ENCODE data around the gene C1orf35. TPM values are rescaled to one million over a fixed set of nuclear protein-coding genes. Genes with fewer than 3 reads are reported as not detected.
A peak's percentile ranks its signal among the peaks of the same experiment; 100 is the strongest.

The C1orf35 gene
- polyA plus RNA-seq, 3 donors from 2014 or later, result 1.8 to 21.7 (median 16.6) TPM

GRCh38 chr1:228081578-228082213 lies 21.4 kb downstream of the C1orf35 start:
- peak overlapping the region in 5 of 6 donors; percentile 29 to 96 (median 73) for H3K27ac Mint-ChIP-seq
- H3K36me3 Mint-ChIP-seq, result no peaks in the 10 kb centered on the region
- DNase-seq, result no peak
- peaks cover 5 to 28% (median 14%) of the 10 kb centered on the region in 3 donors for H3K27me3 Mint-ChIP-seq (ENCODE audit: low read depth in 3 of 3)
- H3K4me1 Mint-ChIP-seq, result peaks cover 39 to 41% of the 10 kb centered on the region in 2 donors
- peak overlapping the region; percentile 76 to 85 (median 79) for H3K4me3 Mint-ChIP-seq
- no peaks in the 10 kb centered on the region for H3K9me3 Mint-ChIP-seq

GRCh38 chr1:228081144-228081543 lies 22.0 kb downstream of the C1orf35 start:
- peaks cover 33 to 35% of the 10 kb centered on the region in 2 donors for H3K4me1 Mint-ChIP-seq
- DNase-seq, result no peak

GRCh38 chr1:228079601-228080263 lies 23.4 kb downstream of the C1orf35 start:
- Mint-ChIP-seq H3K27ac (peak overlapping the region in 1 of 6 donors; percentile 78), H3K9me3 (no peaks in the 10 kb centered on the region), H3K4me1 (peaks cover 19 to 21% of the 10 kb centered on the region in 2 donors)

More at GRCh38 chr1:228081144-228081543, 22.0 kb downstream of the C1orf35 start:
- Mint-ChIP-seq H3K4me3 (peak overlapping the region; percentile 76 to 85 (median 79)), H3K36me3 (no peaks in the 10 kb centered on the region), H3K27ac (peak overlapping the region in 3 of 6 donors; percentile 69 to 75 (median 73)), H3K27me3 (ENCODE audit: low read depth in 3 of 3) (peaks cover 5 to 23% (median 14%) of the 10 kb centered on the region in 3 donors), H3K9me3 (no peaks in the 10 kb centered on the region)

GRCh38 chr1:228079013-228079412 lies 24.1 kb downstream of the C1orf35 start:
- Mint-ChIP-seq H3K9me3 (no peaks in the 10 kb centered on the region), H3K4me1 (peaks cover 12 to 14% of the 10 kb centered on the region in 2 donors), H3K4me3 (no peak overlapping the region), H3K27ac (no peak overlapping the region), H3K36me3 (no peaks in the 10 kb centered on the region), H3K27me3 (ENCODE audit: low read depth in 3 of 3) (peaks cover 5 to 12% (median 12%) of the 10 kb centered on the region in 3 donors)
- DNase-seq, result no peak

More at GRCh38 chr1:228079601-228080263, 23.4 kb downstream of the C1orf35 start:
- Mint-ChIP-seq H3K27me3 (ENCODE audit: low read depth in 3 of 3) (peaks cover 5 to 16% (median 14%) of the 10 kb centered on the region in 3 donors), H3K4me3 (peak overlapping the region in 1 of 5 donors; percentile 15), H3K36me3 (no peaks in the 10 kb centered on the region)
- no peak for DNase-seq

- DNase-seq, result no peak
- H3K9me3 Mint-ChIP-seq, result no peaks in the 10 kb centered on the region
- peaks cover 5% of the 10 kb centered on the region in 2 donors for H3K4me1 Mint-ChIP-seq
- peaks cover 0 to 4% (median 4%) of the 10 kb centered on the region in 3 donors for H3K27me3 Mint-ChIP-seq (ENCODE audit: low read depth in 3 of 3)
- H3K36me3 Mint-ChIP-seq, result no peaks in the 10 kb centered on the region
- no peak overlapping the region for H3K4me3 Mint-ChIP-seq
- H3K27ac Mint-ChIP-seq, result peak overlapping the region in 1 of 6 donors; percentile 35
These were observed 25.4 kb downstream of the C1orf35 start for GRCh38 chr1:228077565-228078330.

- Mint-ChIP-seq H3K27ac (peak overlapping the region in 1 of 6 donors; percentile 35), H3K36me3 (no peaks in the 10 kb centered on the region), H3K9me3 (no peaks in the 10 kb centered on the region), H3K4me1 (peaks cover 5% of the 10 kb centered on the region in 2 donors), H3K4me3 (no peak overlapping the region), H3K27me3 (ENCODE audit: low read depth in 3 of 3) (peaks cover 0 to 4% (median 3%) of the 10 kb centered on the region in 3 donors)
- DNase-seq, result no peak
These were observed 26.2 kb downstream of the C1orf35 start for GRCh38 chr1:228076796-228077430.

- Mint-ChIP-seq H3K9me3 (no peaks in the 10 kb centered on the region), H3K27ac (peak overlapping the region in 1 of 6 donors; percentile 53), H3K36me3 (no peaks in the 10 kb centered on the region), H3K27me3 (ENCODE audit: low read depth in 3 of 3) (peaks cover 0 to 2% (median 0%) of the 10 kb centered on the region in 3 donors), H3K4me1 (no peaks in the 10 kb centered on the region), H3K4me3 (no peak overlapping the region)
- DNase-seq, result no peak
These were observed 27.3 kb downstream of the C1orf35 start for GRCh38 chr1:228075801-228076271.

- H3K27ac Mint-ChIP-seq, result no peak overlapping the region
- no peaks in the 10 kb centered on the region for H3K4me1 Mint-ChIP-seq
- no peak overlapping the region for H3K4me3 Mint-ChIP-seq
- H3K27me3 Mint-ChIP-seq (ENCODE audit: low read depth in 3 of 3), result peaks cover 0 to 2% (median 0%) of the 10 kb centered on the region in 3 donors
- no peaks in the 10 kb centered on the region for H3K9me3 Mint-ChIP-seq
- no peaks in the 10 kb centered on the region for H3K36me3 Mint-ChIP-seq
- no peak for DNase-seq
These were observed 28.0 kb downstream of the C1orf35 start for GRCh38 chr1:228074954-228075730.

GRCh38 chr1:228073857-228074545 lies 29.1 kb downstream of the C1orf35 start:
- Mint-ChIP-seq H3K27me3 (ENCODE audit: low read depth in 3 of 3) (peaks cover 0 to 2% (median 0%) of the 10 kb centered on the region in 3 donors), H3K27ac (peak overlapping the region in 1 of 6 donors; percentile 10), H3K9me3 (no peaks in the 10 kb centered on the region), H3K36me3 (no peaks in the 10 kb centered on the region), H3K4me3 (no peak overlapping the region), H3K4me1 (no peaks in the 10 kb centered on the region)
- no peak for DNase-seq

GRCh38 chr1:228073061-228073856 lies 29.9 kb downstream of the C1orf35 start:
- Mint-ChIP-seq H3K36me3 (no peaks in the 10 kb centered on the region), H3K4me1 (no peaks in the 10 kb centered on the region), H3K4me3 (no peak overlapping the region), H3K27me3 (ENCODE audit: low read depth in 3 of 3) (peaks cover 0 to 2% (median 0%) of the 10 kb centered on the region in 3 donors), H3K9me3 (no peaks in the 10 kb centered on the region), H3K27ac (no peak overlapping the region)
- DNase-seq, result no peak

- Mint-ChIP-seq H3K9me3 (no peaks in the 10 kb centered on the region), H3K4me1 (no peaks in the 10 kb centered on the region), H3K36me3 (no peaks in the 10 kb centered on the region), H3K27me3 (ENCODE audit: low read depth in 3 of 3) (peaks cover 0 to 3% (median 0%) of the 10 kb centered on the region in 3 donors), H3K27ac (no peak overlapping the region), H3K4me3 (no peak overlapping the region)
- no peak for DNase-seq
These were observed 30.5 kb downstream of the C1orf35 start for GRCh38 chr1:228072658-228073043.

Data from immature natural killer cell (primary cell).